Body of pancreas (tissue), 4 donors: Measurements from ENCODE around the gene SYT8.
"Not testable (repeated sequence)": the region's sequence is repeated elsewhere in the genome, so short reads cannot be mapped to it uniquely, and the experiment has no call there.

ENCODE experiments used
- POLR2A ChIP-seq, 3 donors: fragments of 450-650 bp; IDR thresholded peaks; one replicate each; pipeline ENCODE4 v1.6.1; 2016; ENCODE audit warnings: antibody characterized with exemption in 3 of 3, mild to moderate bottlenecking in 2 of 3
- TF ChIP-seq, protein P1 (sequence below), 7 experiments: fragments of 450-650 bp in 4 of 7; fragments of 200-600 bp in 3 of 7; sonication (generic) in 3 of 7; IDR thresholded peaks; one replicate each; pipeline ENCODE4 v1.5.1; 2016 to 2019; ENCODE audit warnings: antibody characterized with exemption in 7 of 7

DNA sequence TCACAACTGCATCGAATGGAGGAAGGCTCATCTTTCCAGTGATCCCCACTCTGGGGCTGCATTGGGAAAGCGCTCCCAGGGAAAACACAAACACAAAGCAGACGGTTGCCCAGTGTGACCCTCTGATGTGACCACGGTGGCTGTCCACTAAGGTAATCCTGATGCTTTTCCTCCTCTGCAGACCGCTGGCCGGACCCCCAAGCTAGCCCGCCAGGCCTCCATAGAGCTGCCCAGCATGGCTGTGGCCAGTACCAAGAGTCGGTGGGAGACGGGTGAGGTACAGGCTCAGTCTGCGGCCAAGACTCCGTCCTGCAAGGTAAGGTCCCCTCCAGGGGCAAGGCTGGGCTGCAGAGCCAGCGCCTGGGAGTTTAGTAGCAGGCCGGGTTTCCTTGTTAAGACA is 51.8 kb downstream of the SYT8 start:
- TF ChIP-seq, protein P1, sequence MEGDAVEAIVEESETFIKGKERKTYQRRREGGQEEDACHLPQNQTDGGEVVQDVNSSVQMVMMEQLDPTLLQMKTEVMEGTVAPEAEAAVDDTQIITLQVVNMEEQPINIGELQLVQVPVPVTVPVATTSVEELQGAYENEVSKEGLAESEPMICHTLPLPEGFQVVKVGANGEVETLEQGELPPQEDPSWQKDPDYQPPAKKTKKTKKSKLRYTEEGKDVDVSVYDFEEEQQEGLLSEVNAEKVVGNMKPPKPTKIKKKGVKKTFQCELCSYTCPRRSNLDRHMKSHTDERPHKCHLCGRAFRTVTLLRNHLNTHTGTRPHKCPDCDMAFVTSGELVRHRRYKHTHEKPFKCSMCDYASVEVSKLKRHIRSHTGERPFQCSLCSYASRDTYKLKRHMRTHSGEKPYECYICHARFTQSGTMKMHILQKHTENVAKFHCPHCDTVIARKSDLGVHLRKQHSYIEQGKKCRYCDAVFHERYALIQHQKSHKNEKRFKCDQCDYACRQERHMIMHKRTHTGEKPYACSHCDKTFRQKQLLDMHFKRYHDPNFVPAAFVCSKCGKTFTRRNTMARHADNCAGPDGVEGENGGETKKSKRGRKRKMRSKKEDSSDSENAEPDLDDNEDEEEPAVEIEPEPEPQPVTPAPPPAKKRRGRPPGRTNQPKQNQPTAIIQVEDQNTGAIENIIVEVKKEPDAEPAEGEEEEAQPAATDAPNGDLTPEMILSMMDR (IDR thresholded peaks at IDR 0.05): not testable (repeated sequence)
- not testable (repeated sequence) for TF ChIP-seq POLR2A (IDR thresholded peaks at IDR 0.05)
